ENCODE results near the gene TMEM38A. TPM values are rescaled to one million over a fixed set of nuclear protein-coding genes. Genes with fewer than 3 reads are reported as not detected.
"Not testable (repeated sequence)": the region's sequence is repeated elsewhere in the genome, so short reads cannot be mapped to it uniquely, and the experiment has no call there.

Gene TMEM38A
- total and polyA plus RNA-seq, 4 donors, result 3.6 to 8.5 (median 4.7) TPM

GRCh38 chr19:16649734-16650133 is 11.2 kb upstream of the TMEM38A start:
- Histone ChIP-seq H3K27ac (ENCODE audit: low read depth in 1 of 2, low read length in 2 of 2) (no peak overlapping the region), H3K4me1 (ENCODE audit: control insufficient read depth in 1 of 2, insufficient read depth in 2 of 2, low read length in 2 of 2) (no peaks in the 10 kb centered on the region), H3K27me3 (ENCODE audit: control insufficient read depth in 1 of 2, insufficient read depth in 2 of 2, low read length in 1 of 2) (no peaks in the 10 kb centered on the region), H3K36me3 (ENCODE audit: control insufficient read depth in 1 of 2, insufficient read depth in 2 of 2, low read length in 1 of 2) (peaks cover 3 to 10% of the 10 kb centered on the region in 2 donors), H3K9me3 (ENCODE audit: control insufficient read depth, low read length) (no peaks in the 10 kb centered on the region), H3K4me3 (ENCODE audit: low read length in 2 of 2) (no peak overlapping the region)
- ATAC-seq (ENCODE audit: low FRiP score), result no peak
- no peak for DNase-seq
- WGBS, 2 donors, result 39 to 62% methylated on average over 9 of the region's 9 CpGs
- intact Hi-C loops (cut with DNase I), result no loop called here

DNA sequence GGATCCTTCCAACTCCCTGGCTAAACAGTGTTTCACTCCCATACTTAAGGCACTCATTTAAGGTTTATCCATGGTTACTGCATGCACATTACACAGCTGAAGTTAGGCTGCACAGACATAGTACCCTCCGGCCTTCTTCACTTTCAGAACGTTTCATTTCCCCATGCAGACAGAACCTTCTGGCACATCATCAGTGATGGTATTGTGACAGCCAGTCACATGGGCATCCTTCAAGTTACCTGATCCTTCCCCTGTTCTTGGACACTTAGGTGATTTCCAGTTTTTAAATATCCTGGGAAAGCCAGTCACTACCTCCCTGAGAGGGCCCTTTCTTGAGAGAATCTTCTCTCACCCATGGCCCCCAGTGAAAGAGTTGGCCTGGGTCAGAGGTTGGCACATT is 10.1 kb upstream of the TMEM38A start:
- Histone ChIP-seq H3K36me3 (ENCODE audit: control insufficient read depth in 1 of 2, insufficient read depth in 2 of 2, low read length in 1 of 2) (peaks cover 3 to 7% of the 10 kb centered on the region in 2 donors), H3K27me3 (ENCODE audit: control insufficient read depth in 1 of 2, insufficient read depth in 2 of 2, low read length in 1 of 2) (no peaks in the 10 kb centered on the region), H3K4me3 (ENCODE audit: low read length in 2 of 2) (no peak overlapping the region), H3K4me1 (ENCODE audit: control insufficient read depth in 1 of 2, insufficient read depth in 2 of 2, low read length in 2 of 2) (no peaks in the 10 kb centered on the region), H3K9me3 (ENCODE audit: control insufficient read depth, low read length) (no peaks in the 10 kb centered on the region), H3K27ac (ENCODE audit: low read depth in 1 of 2, low read length in 2 of 2) (no peak overlapping the region)
- intact Hi-C loops (cut with DNase I), result no loop called here
- no peak for DNase-seq
- 80 to 81% methylated on average over 2 of the region's 2 CpGs for WGBS, 2 donors
- ATAC-seq (ENCODE audit: low FRiP score), result no peak

GRCh38 chr19:16651421-16652188 is 9.3 kb upstream of the TMEM38A start:
- H3K4me1 ChIP-seq (ENCODE audit: control insufficient read depth in 1 of 2, insufficient read depth in 2 of 2, low read length in 2 of 2); H3K36me3 ChIP-seq (ENCODE audit: control insufficient read depth in 1 of 2, insufficient read depth in 2 of 2, low read length in 1 of 2); H3K27ac ChIP-seq (ENCODE audit: low read depth in 1 of 2, low read length in 2 of 2); ATAC-seq (ENCODE audit: low FRiP score); H3K9me3 ChIP-seq (ENCODE audit: control insufficient read depth, low read length); H3K27me3 ChIP-seq (ENCODE audit: control insufficient read depth in 1 of 2, insufficient read depth in 2 of 2, low read length in 1 of 2); DNase-seq; intact Hi-C loops (cut with DNase I); H3K4me3 ChIP-seq (ENCODE audit: low read length in 2 of 2): not testable (repeated sequence)
- WGBS, 2 donors, result 92 to 94% methylated on average over 8 of the region's 8 CpGs

- intact Hi-C loops (cut with DNase I), result no loop called here
- DNase-seq (no peak), ATAC-seq (ENCODE audit: low FRiP score) (no peak)
- 37 to 43% methylated on average over 7 of the region's 7 CpGs for WGBS, 2 donors
- Histone ChIP-seq H3K9me3 (ENCODE audit: control insufficient read depth, low read length) (no peaks in the 10 kb centered on the region), H3K4me1 (ENCODE audit: control insufficient read depth in 1 of 2, insufficient read depth in 2 of 2, low read length in 2 of 2) (no peaks in the 10 kb centered on the region), H3K4me3 (ENCODE audit: low read length in 2 of 2) (no peak overlapping the region), H3K27me3 (ENCODE audit: control insufficient read depth in 1 of 2, insufficient read depth in 2 of 2, low read length in 1 of 2) (no peaks in the 10 kb centered on the region), H3K27ac (ENCODE audit: low read depth in 1 of 2, low read length in 2 of 2) (no peak overlapping the region), H3K36me3 (ENCODE audit: control insufficient read depth in 1 of 2, insufficient read depth in 2 of 2, low read length in 1 of 2) (peaks cover 3 to 7% of the 10 kb centered on the region in 2 donors)
Measured at GRCh38 chr19:16652854-16653253, 8.1 kb upstream of the TMEM38A start.

DNA sequence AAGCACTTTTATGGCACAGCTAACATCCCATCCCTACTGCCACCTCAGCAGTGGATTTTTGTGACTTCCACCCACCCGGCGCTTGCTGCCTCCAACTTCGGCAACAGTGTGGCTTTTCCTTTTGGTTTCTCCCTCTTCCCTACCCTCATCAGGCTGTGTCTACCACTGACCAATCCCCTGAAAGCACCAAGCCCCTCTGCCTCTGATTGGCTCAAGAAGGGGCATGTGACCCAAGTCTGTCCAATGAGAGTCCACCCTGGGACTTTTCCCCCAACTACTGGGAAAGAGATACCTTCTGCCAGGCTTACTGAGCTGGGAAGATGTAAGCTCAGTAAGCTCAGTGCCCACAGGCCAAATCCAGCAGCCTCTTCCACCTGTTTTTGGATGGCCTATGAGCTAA is 6.8 kb upstream of the TMEM38A start:
- ATAC-seq (ENCODE audit: low FRiP score), result no peak
- Histone ChIP-seq H3K9me3 (ENCODE audit: control insufficient read depth, low read length) (no peaks in the 10 kb centered on the region), H3K27ac (ENCODE audit: low read depth in 1 of 2, low read length in 2 of 2) (no peak overlapping the region), H3K36me3 (ENCODE audit: control insufficient read depth in 1 of 2, insufficient read depth in 2 of 2, low read length in 1 of 2) (peaks cover 0 to 7% of the 10 kb centered on the region in 2 donors), H3K4me1 (ENCODE audit: control insufficient read depth in 1 of 2, insufficient read depth in 2 of 2, low read length in 2 of 2) (no peaks in the 10 kb centered on the region), H3K4me3 (ENCODE audit: low read length in 2 of 2) (no peak overlapping the region), H3K27me3 (ENCODE audit: control insufficient read depth in 1 of 2, insufficient read depth in 2 of 2, low read length in 1 of 2) (no peaks in the 10 kb centered on the region)
- intact Hi-C loops (cut with DNase I), result no loop called here
- DNase-seq, result no peak
- 94 to 95% methylated on average over 3 of the region's 3 CpGs for WGBS, 2 donors

DNA sequence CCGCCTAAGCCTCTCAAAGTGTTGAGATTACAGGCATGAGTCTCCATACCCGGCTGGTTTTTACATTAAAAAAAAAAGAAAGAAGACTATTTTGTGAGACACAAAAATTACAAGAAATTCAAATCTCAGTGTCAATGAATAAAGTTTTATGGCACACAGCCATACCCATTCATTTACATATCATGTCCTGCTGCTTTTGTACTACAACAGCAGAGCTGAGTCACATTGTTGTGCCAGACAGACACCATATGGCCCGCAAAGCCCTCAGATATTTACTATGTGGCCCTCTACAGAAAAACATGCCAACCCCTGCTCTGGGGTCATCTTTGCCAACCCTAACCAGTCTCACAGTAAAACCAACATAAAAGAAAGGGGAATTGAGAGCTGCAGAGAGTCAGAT is 6.3 kb upstream of the TMEM38A start:
- Histone ChIP-seq H3K4me1 (ENCODE audit: control insufficient read depth in 1 of 2, insufficient read depth in 2 of 2, low read length in 2 of 2) (no peaks in the 10 kb centered on the region), H3K4me3 (ENCODE audit: low read length in 2 of 2) (no peak overlapping the region), H3K36me3 (ENCODE audit: control insufficient read depth in 1 of 2, insufficient read depth in 2 of 2, low read length in 1 of 2) (peaks cover 0 to 7% of the 10 kb centered on the region in 2 donors), H3K9me3 (ENCODE audit: control insufficient read depth, low read length) (no peaks in the 10 kb centered on the region), H3K27ac (ENCODE audit: low read depth in 1 of 2, low read length in 2 of 2) (no peak overlapping the region), H3K27me3 (ENCODE audit: control insufficient read depth in 1 of 2, insufficient read depth in 2 of 2, low read length in 1 of 2) (no peaks in the 10 kb centered on the region)
- intact Hi-C loops (cut with DNase I), result no loop called here
- WGBS, 2 donors, result 83 to 87% methylated on average over 3 of the region's 3 CpGs
- ATAC-seq (ENCODE audit: low FRiP score) (no peak), DNase-seq (no peak)

DNA sequence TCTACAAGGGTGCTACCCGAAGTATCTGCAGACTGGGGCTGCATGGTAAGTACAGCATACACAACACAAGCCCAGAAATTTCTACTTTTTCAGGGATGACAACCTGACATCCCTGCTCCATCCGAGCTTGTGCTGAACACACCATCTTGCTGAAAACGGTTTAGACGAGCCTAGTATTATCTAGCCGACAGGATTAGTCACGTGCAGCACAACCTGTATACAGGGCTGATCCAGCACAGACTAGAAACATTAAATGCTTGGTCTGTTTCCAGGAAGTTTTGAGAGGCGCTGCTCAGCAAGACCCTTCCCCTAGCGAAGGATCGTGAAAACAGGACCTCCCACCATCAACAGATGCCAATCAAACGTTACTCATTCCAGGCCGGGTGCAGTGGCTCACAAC is 5.2 kb upstream of the TMEM38A start:
- ATAC-seq (ENCODE audit: low FRiP score) (no peak), DNase-seq (no peak)
- Histone ChIP-seq H3K9me3 (ENCODE audit: control insufficient read depth, low read length) (no peaks in the 10 kb centered on the region), H3K27ac (ENCODE audit: low read depth in 1 of 2, low read length in 2 of 2) (no peak overlapping the region), H3K27me3 (ENCODE audit: control insufficient read depth in 1 of 2, insufficient read depth in 2 of 2, low read length in 1 of 2) (no peaks in the 10 kb centered on the region), H3K4me1 (ENCODE audit: control insufficient read depth in 1 of 2, insufficient read depth in 2 of 2, low read length in 2 of 2) (no peaks in the 10 kb centered on the region), H3K4me3 (ENCODE audit: low read length in 2 of 2) (no peak overlapping the region), H3K36me3 (ENCODE audit: control insufficient read depth in 1 of 2, insufficient read depth in 2 of 2, low read length in 1 of 2) (peaks cover 0 to 6% of the 10 kb centered on the region in 2 donors)
- 74 to 81% methylated on average over 11 of the region's 11 CpGs for WGBS, 2 donors
- intact Hi-C loops (cut with DNase I), result no loop called here

- DNase-seq, result no peak
- no peaks in the 10 kb centered on the region for H3K4me1 ChIP-seq (ENCODE audit: control insufficient read depth in 1 of 2, insufficient read depth in 2 of 2, low read length in 2 of 2)
- intact Hi-C loops (cut with DNase I), result no loop called here
- H3K9me3 ChIP-seq (ENCODE audit: control insufficient read depth, low read length), result no peaks in the 10 kb centered on the region
- WGBS, 2 donors, result 82 to 86% methylated on average over 5 of the region's 5 CpGs
- peaks cover 0 to 2% of the 10 kb centered on the region in 2 donors for H3K36me3 ChIP-seq (ENCODE audit: control insufficient read depth in 1 of 2, insufficient read depth in 2 of 2, low read length in 1 of 2)
- no peak overlapping the region for H3K27ac ChIP-seq (ENCODE audit: low read depth in 1 of 2, low read length in 2 of 2)
- ATAC-seq (ENCODE audit: low FRiP score), result no peak
- H3K4me3 ChIP-seq (ENCODE audit: low read length in 2 of 2), result no peak overlapping the region
- no peaks in the 10 kb centered on the region for H3K27me3 ChIP-seq (ENCODE audit: control insufficient read depth in 1 of 2, insufficient read depth in 2 of 2, low read length in 1 of 2)
Measured at GRCh38 chr19:16657384-16657783, 3.6 kb upstream of the TMEM38A start.

- H3K4me1 ChIP-seq (ENCODE audit: control insufficient read depth in 1 of 2, insufficient read depth in 2 of 2, low read length in 2 of 2), result no peaks in the 10 kb centered on the region
- DNase-seq (no peak), ATAC-seq (ENCODE audit: low FRiP score) (no peak)
- H3K9me3 ChIP-seq (ENCODE audit: control insufficient read depth, low read length), result no peaks in the 10 kb centered on the region
- H3K27me3 ChIP-seq (ENCODE audit: control insufficient read depth in 1 of 2, insufficient read depth in 2 of 2, low read length in 1 of 2), result no peaks in the 10 kb centered on the region
- H3K36me3 ChIP-seq (ENCODE audit: control insufficient read depth in 1 of 2, insufficient read depth in 2 of 2, low read length in 1 of 2), result no peaks in the 10 kb centered on the region
- WGBS, 2 donors, result 2% methylated on average over 14 of the region's 14 CpGs
- H3K27ac ChIP-seq (ENCODE audit: low read depth in 1 of 2, low read length in 2 of 2), result no peak overlapping the region
- H3K4me3 ChIP-seq (ENCODE audit: low read length in 2 of 2), result peak overlapping the region; percentile 46 to 63
- intact Hi-C loops (cut with DNase I), result no loop called here
Measured at GRCh38 chr19:16659464-16659831, 1.5 kb upstream of the TMEM38A start.
